OCI-LY3 (cell line): ENCODE data around the gene ELAVL3.
A peak's percentile ranks its signal among the peaks of the same experiment; 100 is the strongest.

Source experiments
- H2AFZ ChIP-seq: fragments of 200-600, 300-600 bp; shearing (Covaris generic); 2 replicates; pipeline ENCODE4 v1.6.0; 2014; ENCODE audit warnings: antibody characterized with exemption, low read depth, low read length
- H3K27ac ChIP-seq: fragments of 200-600, 300-600 bp; sonication (generic); 2 replicates; pipeline ENCODE4 v1.5.1; 2014; ENCODE audit warnings: mild to moderate bottlenecking, low read length, moderate library complexity, mixed read lengths
- H3K27me3 ChIP-seq: fragments of 200-600, 300-600 bp; sonication (generic); 2 replicates; pipeline ENCODE4 v1.6.1; 2014; ENCODE audit warnings: low read depth, low read length, mixed read lengths
- H3K36me3 ChIP-seq: fragments of 200-600, 300-600 bp; sonication (generic); replicated peaks from 2 replicates; pipeline ENCODE3; 2014; ENCODE audit warnings: low read depth, low read length, mixed read lengths
- H3K4me1 ChIP-seq: fragments of 300-600, 200-600 bp; sonication (generic); 2 replicates; pipeline ENCODE4 v1.6.1; 2014; ENCODE audit warnings: low read length, mixed read lengths
- H3K4me2 ChIP-seq: fragments of 200-600, 300-600 bp; sonication (generic); 2 replicates; pipeline ENCODE4 v1.6.1; 2014; ENCODE audit warnings: low read length, mixed read lengths
- H3K4me3 ChIP-seq: fragments of 300-600, 200-600 bp; sonication (generic); 2 replicates; pipeline ENCODE4 v1.5.1; 2014; ENCODE audit warnings: antibody characterized with exemption, mild to moderate bottlenecking, low read length, moderate library complexity
- H3K79me2 ChIP-seq: fragments of 300-600, 200-600 bp; shearing (Covaris generic); 2 replicates; pipeline ENCODE4 v1.6.1; 2014; ENCODE audit warnings: mild to moderate bottlenecking, low read length, mixed read lengths
- H3K9ac ChIP-seq: fragments of 300-600, 200-600 bp; shearing (Covaris generic); 2 replicates; pipeline ENCODE4 v1.6.0; 2014; ENCODE audit warnings: mild to moderate bottlenecking, low read length, moderate library complexity
- H3K9me3 ChIP-seq: fragments of 200-600, 300-600 bp; shearing (Covaris generic); 2 replicates; pipeline ENCODE4 v1.6.1; 2014; ENCODE audit warnings: low read length, mixed read lengths; ENCODE audit not compliant: insufficient read depth
- H4K20me1 ChIP-seq: fragments of 200-600, 300-600 bp; sonication (generic); 2 replicates; pipeline ENCODE4 v1.6.1; 2016; ENCODE audit warnings: low read length, mixed read lengths; ENCODE audit not compliant: insufficient read depth
- CTCF ChIP-seq: fragments of 200-600, 300-600 bp; sonication (generic); IDR thresholded peaks from 2 replicates; pipeline ENCODE4 v1.5.1; 2014; ENCODE audit warnings: antibody characterized with exemption, low read length, low read depth
- EZH2phosphoT487 ChIP-seq: fragments of 200-600 bp; shearing (Covaris generic); IDR thresholded peaks from 2 replicates; pipeline ENCODE4 v1.6.1; 2018; ENCODE audit warnings: antibody characterized with exemption, mixed run types, low read depth

The ELAVL3 gene

GRCh38 chr19:11481534-11482383 is 913 bp upstream of the ELAVL3 start:
- Histone ChIP-seq H3K4me3 (peak overlapping the region; percentile 75), H2AFZ (0 out of 2 replicates have a peak overlapping the region, but pooled peaks have one; percentile 30), H3K27me3 (no peaks in the 10 kb centered on the region), H3K4me1 (peaks cover 27% of the 10 kb centered on the region), H4K20me1 (no peaks in the 10 kb centered on the region), H3K36me3 (no peaks in the 10 kb centered on the region), H3K4me2 (peak overlapping the region; percentile 67), H3K9me3 (no peaks in the 10 kb centered on the region), H3K79me2 (no peaks in the 10 kb centered on the region), H3K27ac (peak overlapping the region; percentile 84), H3K9ac (peak overlapping the region; percentile 71)
- TF ChIP-seq CTCF = no peak
- no peak for TF ChIP-seq EZH2phosphoT487

- Histone ChIP-seq H3K79me2 (no peaks in the 10 kb centered on the region), H4K20me1 (no peaks in the 10 kb centered on the region), H3K9me3 (no peaks in the 10 kb centered on the region), H3K9ac (no peak overlapping the region), H3K4me2 (no peak overlapping the region), H3K27me3 (no peaks in the 10 kb centered on the region), H3K27ac (no peak overlapping the region), H3K4me3 (no peak overlapping the region), H3K4me1 (peaks cover 27% of the 10 kb centered on the region), H3K36me3 (no peaks in the 10 kb centered on the region), H2AFZ (no peak overlapping the region)
- TF ChIP-seq EZH2phosphoT487 = no peak
- no peak for TF ChIP-seq CTCF
These were observed 740 bp downstream of the ELAVL3 start for GRCh38 chr19:11479898-11480714.

- no peak overlapping the region for H3K4me3 ChIP-seq
These were observed 1.6 kb downstream of the ELAVL3 start for GRCh38 chr19:11479090-11479897.

More at GRCh38 chr19:11479090-11479897, 1.6 kb downstream of the ELAVL3 start:
- Histone ChIP-seq H3K27ac (no peak overlapping the region), H2AFZ (peak overlapping the region; percentile 51; the same call in 1 of the 2 replicates), H3K4me1 (peaks cover 27% of the 10 kb centered on the region), H3K9ac (no peak overlapping the region), H3K79me2 (no peaks in the 10 kb centered on the region), H3K27me3 (no peaks in the 10 kb centered on the region), H4K20me1 (no peaks in the 10 kb centered on the region), H3K36me3 (no peaks in the 10 kb centered on the region), H3K9me3 (no peaks in the 10 kb centered on the region), H3K4me2 (peak overlapping the region; percentile 30)
- TF ChIP-seq EZH2phosphoT487 (no peak), CTCF (no peak)
